GM04504 (cell line): Measurements from ENCODE around the gene IGF1R.
A peak's percentile ranks its signal among the peaks of the same experiment; 100 is the strongest.
"Not testable (repeated sequence)": the region's sequence is repeated elsewhere in the genome, so short reads cannot be mapped to it uniquely, and the experiment has no call there.

Source experiments
- DNase-seq: peaks from one replicate; pipeline ENCODE4 v3.0.0-alpha.2; 2012; ENCODE audit warnings: low read depth

Gene IGF1R

DNA sequence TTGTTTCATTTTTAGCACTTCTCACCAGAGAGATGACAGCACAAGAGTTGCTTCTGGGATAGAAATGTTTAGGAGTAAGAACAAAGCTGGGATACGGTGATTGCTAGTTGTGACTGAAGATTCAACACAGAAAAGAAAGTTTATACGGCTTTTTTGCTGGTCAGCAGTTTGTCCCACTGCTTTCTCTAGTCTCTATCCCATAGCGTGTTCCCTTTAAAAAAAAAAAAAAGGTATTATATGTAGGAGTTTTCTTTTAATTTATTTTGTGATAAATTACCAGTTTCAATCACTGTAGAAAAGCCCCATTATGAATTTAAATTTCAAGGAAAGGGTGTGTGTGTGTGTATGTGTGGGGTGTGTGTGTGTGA lies 311.3 kb downstream of the IGF1R start:
- no peak for DNase-seq

DNA sequence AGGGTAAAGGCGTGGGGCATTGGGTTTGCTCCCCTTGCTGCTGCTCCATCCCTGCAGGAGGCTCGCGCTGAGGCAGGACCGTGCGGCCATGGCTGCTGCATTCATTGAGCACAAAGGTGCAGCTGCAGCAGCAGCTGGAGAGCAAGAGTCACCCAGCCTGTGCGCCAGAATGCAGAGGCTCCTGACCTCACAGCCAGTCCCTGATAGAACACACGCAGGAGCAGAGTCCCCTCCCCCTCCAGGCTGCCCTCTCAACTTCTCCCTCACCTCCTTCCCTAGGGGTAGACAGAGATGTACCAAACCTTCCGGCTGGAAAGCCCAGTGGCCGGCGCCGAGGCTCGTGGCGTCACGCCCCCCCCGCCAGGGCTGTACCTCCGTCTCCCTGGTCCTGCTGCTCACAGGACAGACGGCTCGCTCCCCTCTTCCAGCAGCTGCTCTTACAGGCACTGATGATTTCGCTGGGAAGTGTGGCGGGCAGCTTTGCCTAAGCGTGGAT lies 312.3 kb downstream of the IGF1R start:
- no peak for DNase-seq

DNA sequence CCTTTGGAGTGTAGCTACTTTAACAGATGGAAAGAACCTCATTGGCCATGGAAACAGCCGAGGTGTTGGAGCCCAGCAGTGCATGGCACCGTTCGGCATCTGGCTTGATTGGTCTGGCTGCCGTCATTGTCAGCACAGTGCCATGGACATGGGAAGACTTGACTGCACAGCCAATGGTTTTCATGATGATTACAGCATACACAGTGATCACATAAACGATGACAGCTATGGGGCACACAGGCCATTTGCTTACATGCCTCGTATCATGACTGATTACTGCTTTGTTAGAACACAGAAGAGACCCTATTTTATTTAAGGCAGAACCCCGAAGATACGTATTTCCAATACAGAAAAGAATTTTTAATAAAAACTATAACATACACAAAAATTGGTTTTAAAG lies 315.1 kb downstream of the IGF1R start:
- DNase-seq = no peak

DNA sequence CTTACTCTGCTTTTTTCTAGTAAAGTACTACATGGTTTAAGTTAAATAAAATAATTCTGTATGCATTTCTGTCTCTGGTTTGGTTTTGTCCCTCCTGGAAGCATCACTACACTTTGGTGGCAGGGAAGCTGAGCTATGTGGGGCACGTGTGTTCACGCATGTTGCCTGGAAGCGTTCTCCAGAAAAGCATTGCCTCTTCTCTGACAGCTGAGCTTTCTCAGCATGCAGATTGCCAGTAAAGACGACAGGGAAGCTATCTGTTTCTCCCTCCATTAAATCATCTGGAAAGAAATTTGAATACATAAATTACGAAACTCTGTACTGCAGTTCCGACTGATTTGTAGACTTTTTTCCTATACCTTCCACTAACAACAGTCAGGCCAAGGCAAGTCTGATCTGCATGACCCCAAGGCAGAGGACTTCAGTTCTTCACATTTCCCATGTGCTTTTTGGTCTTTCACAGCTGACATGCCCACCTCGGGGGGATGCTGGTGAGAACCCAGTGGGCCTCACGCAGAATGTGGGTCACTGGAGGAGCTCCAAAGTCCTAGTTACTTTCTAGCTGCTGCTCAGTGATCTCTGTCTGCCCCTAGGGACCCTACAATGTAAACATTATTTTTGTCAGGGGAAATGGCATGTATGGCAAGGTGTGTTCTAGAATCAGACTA lies 316.3 kb downstream of the IGF1R start:
- no peak for DNase-seq

DNA sequence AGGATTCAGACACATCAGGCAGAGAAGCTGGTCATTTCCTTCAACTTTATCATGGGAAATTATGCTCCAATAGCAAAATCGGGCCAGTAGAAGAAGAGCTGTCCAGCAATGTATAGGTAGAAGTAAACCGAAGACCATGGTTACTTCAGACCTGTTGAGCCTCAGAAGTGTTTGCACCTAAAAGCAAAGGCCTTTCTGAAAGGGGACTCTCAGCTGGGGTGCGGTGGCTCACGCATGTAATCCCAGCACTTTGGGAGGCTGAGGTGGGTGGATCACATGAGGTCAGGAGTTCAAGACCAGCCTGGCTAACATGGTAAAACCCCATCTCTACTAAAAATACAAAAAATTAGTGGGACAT lies 316.8 kb downstream of the IGF1R start:
- DNase-seq = not testable (repeated sequence)

DNA sequence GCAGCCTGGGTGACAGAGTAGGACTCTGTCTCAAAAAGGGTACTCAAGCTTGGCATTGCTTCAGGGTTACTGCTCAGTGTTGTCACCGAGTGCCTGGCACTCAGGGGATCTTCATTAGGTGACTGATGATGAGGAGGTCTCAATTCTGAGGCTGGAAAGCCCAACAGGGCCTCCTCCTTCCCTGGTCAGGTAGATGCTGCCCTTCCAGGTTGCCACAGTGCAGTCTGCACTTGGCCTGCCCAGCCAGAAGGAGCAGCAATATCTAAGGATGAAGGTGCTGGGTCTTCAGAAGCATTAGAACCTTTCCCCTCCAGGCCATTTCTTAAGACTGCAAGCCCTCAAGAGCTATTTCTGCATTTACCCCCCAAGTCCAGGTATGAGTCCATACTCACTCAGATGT lies 317.3 kb downstream of the IGF1R start:
- DNase-seq = no peak

DNA sequence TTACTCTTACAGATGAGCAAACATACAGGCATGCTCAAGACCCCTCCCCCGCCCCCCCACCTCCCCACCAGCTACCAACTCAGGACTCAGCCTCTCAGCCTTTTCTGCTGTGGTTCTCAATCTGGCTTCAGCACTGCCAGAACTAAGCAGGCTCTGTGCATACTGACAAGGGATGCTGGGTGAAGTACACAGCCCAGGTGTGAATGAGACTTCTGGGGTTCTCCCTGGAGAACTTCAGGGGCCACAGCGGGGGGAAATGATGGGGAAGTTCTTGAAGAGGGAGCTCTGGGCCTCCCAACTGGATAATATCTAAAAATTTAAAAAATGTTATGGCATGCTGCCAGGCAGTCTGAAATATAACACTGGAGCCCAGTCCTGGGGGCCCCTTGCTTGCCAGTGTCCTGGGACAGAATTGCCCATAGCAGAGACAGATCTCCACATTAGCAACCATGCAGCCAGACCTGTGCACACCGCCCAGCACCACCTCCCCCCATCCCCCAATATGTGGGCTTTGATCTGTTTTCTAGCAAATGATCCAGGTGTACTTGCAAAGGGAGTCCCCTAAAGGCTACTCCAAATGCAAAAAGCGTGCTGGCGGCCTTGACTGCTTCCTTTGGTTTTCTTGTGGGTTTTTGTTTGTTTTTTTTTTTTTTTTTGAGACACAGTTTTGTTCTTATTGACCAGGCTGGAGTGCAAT lies 317.9 kb downstream of the IGF1R start:
- no peak for DNase-seq

DNA sequence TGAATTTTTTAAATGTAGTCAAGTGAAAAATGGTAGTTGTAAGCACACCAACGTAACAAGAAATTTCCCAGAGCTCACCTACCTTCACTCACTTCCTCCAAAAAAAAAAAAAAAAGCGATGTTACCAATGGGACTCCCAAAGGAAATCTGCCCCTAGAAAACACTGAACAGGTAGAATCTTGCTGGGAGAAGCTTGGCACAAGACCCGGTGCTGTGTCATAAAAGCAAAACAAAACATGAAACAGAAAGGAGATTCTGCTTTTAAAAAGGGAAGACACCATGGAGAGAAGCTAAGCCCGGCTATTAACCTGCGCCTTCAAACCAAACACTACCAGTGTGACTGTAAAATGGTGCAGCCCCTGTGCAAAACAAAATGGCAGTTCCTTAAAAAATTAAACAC lies 318.8 kb downstream of the IGF1R start:
- DNase-seq = no peak

DNA sequence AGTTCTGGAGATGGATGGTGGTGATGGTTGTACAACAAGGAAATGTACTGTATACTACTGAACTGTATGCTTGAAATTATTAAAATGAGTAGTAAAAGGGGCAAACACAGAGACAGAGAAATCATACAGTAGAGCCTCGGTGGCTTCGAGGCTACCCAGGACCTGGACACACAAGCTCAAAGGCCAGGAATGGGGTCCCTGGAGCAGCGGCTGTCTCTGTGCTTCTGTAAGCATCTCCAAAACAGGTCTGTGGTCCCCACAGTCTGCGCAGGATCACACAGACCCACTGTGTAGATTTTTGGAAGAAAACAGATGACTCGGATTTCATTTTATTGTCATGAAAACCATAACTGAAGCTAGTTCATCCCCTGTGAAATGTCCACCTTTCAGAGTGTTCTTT lies 319.6 kb downstream of the IGF1R start:
- DNase-seq = no peak

DNA sequence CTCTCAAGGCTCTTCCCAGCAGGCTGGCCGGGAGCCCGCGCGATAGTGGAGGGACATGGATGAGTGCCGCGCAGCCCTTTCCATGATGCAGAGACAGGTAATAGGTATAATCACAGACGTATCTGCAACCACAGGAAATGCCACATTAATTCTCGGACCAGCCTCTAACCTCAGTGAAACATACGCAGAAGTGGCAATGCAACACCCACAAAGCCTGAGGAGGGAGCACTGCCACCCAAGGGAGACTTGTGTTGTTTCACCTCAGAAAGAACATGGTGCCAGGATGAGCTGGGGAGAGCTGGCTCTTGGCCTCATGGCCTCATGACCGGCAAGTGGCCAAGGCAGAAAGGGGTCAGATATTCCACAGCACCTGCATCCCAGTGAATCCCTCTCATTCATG lies 320.2 kb downstream of the IGF1R start:
- no peak for DNase-seq

DNA sequence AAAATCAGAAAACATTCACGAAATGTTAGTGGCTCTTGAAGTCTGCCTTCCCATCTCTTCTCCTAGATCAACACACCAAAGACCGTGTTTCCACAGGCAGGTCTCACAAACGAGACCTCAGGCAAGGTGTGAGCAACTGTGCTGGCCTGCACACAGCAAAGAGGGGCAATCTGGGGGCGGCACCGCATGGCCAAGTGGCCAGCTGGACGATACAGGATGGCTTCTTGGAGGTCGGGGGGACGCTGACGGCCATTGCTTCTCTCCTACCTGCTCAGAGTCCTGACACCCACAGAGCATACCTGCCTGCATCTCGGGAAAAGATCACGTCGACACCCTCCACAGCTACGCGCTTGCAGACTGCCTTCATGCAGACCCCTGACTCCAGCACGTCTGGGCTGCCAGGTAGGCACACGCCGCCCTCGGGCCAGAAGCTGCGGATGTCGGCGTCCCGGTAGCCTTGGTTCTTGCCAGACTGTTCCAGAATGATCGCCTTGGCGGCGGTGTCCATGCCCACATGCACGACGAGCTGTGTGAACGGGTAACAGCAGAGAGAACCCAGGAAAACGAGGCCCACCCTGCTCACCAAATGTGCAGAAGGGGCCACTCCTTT lies 320.9 kb downstream of the IGF1R start:
- DNase-seq = no peak

DNA sequence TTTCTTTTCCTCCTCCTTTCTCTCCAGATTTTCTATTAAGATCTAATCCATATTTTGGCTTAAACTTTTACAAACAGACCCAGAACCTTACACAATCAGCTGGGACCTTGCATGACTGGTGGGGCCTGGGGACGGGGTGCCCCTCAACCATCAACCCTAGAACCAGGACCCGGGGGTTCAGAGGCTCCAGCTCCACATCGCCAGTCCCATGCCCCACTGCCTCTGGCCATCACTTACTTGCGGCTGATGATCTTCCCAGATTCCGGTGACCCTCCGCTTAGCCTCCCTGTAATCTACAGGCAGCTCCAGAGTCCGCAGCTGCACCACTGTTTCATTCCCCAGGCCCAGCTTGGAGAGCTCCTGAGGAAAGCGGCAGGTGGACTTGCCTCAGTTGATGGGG lies 322.5 kb downstream of the IGF1R start:
- no peak for DNase-seq

DNA sequence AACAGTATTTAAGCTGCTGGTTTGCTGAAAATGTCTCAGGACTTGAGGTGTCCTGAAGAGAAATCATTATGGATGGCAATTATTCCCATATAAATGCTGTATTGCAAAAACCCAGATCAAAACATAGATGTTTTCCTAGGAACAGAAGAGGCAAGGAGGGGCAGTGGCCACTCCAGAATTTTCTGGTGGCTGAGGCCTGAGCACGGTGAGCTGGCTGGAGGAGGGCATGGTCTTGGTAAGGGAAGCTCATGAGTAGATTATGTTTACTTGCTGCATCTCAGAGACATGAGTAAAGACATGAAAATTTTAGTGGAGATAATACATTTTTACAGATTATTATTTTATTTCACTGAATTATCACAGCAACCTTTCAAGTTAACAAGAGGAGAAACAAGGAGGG lies 328.2 kb downstream of the IGF1R start:
- DNase-seq = no peak

DNA sequence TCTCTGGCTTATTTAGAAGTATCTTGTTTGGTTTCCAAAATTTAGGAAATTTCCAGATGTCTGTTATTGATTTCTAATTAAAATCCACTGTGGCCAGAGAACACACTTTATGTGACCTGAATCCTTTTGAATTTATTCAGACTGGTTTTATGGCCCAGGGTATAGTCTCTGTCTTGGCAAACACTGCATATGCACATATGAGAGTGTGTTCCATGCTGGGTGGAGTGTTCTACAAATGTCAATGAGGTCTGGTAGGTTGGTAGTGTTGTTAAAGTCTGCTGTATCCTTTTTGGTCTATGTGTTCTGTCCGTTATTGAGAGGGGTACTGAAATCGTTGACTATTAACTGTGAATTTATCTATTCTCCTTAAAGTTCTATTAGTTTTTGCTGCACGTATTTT lies 329.1 kb downstream of the IGF1R start:
- no peak for DNase-seq

DNA sequence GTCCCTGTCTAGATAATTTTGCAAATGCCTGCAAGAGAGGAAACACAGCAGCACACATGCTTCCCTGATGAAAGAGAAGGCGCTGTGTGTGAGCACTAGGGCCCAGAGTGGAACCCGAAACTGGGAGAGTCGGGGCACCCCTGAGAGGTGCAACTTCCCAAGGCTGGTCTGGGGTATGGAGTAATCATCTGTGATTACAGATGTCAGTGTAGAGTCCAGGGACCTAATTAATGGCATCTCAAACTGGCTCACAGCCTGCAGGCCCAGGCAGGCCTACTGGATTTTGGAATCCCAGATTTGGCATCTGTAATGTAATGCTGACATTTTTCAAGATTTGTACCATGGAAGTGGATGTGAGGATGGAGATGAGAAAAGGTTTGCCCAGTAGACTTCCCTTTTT lies 329.8 kb downstream of the IGF1R start:
- DNase-seq = no peak

DNA sequence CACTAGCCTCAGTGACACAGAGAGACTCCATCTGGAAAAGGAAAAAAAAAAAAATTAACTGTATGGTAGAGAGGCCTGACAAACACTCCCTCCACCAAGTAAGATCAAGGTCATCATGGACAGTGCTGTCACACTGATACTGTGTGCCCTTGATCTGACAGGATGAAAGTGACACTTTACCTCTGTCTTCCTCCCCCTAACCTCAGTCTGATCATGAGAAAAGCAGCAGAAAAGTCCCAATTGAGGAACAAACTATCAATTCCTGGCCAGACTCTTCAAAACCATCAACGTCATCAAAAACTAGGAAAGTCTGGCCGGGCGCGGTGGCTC lies 332.5 kb downstream of the IGF1R start:
- no peak for DNase-seq

DNA sequence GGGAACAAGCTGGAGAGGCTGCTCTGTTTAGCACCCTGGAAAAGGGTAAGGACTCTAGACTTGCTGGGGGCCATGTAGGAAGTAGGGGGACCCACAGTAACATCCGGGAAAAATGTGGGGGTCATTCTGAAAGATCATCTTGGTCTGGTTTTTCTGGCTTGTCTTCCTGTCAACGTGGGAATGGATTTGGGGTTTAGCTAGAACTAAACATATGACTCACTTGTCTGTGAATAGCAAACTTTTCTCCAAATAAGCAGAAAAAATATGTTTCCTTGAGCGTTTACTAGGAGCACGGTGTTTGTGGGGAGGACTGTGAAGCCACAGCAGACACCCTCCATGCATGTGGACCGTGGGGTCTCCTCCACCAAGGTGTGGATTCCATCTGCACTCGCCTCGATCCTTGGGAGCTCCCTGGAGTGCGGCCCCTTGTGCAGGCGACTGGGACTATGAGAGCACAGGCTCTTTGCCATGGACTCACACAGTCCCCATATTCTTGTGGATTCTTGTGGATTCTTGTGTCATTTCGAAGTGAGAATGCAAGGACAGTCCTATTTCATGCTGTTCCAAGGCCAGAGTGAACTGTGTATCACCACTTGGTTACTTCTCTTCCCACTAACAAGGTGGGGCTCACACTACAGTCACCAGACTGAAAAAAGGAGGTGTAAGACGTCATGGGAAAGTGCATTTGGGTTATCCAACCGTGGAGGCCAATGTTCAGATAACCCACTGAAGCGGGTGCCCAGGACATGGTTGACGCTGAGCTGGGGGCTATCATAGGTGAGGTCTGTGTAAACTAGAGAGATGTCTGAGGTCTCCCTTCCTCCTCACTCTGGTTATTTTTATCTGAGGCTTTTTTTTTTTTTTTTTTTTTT lies 333.7 kb downstream of the IGF1R start:
- DNase-seq = no peak

DNA sequence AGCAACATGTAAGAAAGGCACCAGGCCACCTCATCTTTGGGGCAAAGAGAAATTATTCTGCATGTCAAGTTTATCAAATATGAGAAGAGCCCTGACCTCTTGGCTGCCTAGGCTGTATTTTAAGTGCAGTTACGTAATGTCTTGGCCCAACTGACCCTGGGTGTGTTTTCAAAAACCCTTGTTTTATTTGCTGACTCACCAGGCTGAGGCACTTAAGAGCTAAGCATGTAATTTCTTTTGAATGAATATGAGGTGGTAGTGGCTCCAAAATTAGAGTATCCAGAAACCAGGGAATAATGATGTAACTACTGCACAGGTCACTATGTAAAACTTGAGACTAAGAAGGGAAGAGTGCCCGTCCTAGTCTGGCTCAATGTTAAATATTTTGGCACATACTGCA lies 335.0 kb downstream of the IGF1R start:
- peak; percentile 76 for DNase-seq

DNA sequence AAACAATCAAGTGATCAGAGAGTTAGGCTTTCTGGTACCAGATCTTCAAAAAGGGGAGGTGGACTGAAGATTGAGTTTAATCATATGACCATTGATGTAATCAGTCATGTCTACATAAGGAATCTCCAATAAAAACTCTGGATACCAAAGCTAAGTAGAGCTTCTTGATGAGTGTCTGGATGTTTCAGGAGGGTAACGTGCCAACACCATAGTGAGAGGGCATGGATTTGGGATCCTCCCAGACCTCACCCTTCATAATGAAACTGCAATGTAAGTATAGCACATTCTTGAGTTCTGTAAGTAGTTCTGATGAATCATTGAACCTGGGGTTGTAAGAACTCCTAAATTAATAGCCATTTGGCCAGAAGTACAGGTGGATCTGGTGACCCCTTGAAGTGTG lies 337.9 kb downstream of the IGF1R start:
- DNase-seq = no peak

DNA sequence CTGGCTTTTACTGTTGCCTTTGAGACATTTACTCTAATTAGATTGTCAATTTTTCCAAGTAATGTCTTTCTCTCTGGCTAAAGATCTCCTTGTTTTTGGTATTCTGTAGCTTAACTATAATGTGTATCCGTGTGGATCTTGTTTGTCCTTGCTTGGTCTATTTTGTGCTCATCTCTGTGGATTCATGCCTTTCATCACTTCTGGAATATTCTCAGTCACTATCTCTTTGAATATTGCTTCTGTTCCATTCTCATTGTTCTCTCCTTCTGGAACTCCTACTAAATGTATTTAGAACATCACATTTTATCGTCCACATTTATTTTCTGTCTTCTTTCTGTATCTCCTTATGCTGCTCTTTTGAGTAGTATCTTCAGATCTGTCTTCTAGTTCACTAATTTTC lies 346.6 kb downstream of the IGF1R start:
- no peak for DNase-seq

DNA sequence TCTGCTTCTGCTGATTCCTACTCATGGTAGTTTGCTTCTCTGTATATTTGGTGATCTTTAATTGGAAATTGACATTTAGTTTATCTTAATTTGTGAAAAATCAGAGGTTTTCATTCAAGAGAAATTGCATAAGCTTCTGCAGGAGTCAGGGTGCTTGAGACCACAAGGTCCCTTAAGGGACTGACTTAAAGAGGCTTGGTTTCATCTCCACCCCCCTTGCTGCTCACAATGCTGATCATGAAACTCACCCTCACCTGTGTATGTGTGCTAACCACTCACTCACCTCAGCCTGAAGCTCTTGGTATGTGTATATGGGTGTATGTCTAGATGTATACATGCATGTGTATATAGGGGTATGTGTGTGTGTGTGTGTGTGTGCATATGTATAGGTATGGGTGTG lies 347.8 kb downstream of the IGF1R start:
- no peak for DNase-seq

DNA sequence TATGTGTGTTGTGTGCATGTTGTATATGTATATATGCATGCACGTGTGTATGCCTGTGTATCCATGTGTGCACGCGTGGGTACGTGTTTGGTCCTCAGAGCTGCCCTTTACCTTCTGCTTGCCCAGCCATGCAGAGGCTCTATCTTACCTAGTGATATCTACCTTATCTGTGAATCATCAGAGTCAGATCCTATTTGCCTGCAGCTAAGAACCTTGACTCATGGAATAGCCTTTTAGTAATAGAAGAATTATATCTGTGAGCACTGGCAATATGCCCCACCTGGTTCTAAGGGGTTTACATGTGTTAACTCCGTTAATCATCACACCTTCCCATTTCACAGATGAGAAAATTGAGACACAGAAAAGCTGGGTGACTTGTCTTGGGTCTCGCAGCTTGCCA lies 348.3 kb downstream of the IGF1R start:
- DNase-seq = no peak

DNA sequence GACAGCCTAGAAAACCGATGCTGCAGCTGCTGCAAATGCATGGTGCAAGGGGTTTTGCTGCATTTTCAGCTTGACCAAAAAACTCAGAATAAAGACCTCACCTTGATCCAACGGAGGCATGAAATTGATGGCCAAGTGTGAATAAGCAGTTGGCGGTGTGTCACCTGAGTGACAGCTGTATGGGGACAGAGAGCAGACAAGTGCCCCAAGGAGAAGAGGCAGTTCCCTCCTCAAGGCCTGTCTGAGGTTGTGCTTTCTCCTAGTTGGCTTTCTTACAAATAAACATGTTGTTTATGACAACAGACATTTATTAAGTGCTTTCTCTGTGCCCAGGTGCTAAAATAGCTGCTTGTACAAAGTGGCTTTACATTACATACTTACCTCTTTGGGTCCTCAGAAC lies 349.0 kb downstream of the IGF1R start:
- DNase-seq = no peak
